ENCODE results near the gene PBXIP1. TPM values are rescaled to one million over a fixed set of nuclear protein-coding genes. Genes with fewer than 3 reads are reported as not detected.

The PBXIP1 gene
- total RNA-seq, 4 donors from 2014 or later, result 205 to 371 (median 283) TPM

DNA sequence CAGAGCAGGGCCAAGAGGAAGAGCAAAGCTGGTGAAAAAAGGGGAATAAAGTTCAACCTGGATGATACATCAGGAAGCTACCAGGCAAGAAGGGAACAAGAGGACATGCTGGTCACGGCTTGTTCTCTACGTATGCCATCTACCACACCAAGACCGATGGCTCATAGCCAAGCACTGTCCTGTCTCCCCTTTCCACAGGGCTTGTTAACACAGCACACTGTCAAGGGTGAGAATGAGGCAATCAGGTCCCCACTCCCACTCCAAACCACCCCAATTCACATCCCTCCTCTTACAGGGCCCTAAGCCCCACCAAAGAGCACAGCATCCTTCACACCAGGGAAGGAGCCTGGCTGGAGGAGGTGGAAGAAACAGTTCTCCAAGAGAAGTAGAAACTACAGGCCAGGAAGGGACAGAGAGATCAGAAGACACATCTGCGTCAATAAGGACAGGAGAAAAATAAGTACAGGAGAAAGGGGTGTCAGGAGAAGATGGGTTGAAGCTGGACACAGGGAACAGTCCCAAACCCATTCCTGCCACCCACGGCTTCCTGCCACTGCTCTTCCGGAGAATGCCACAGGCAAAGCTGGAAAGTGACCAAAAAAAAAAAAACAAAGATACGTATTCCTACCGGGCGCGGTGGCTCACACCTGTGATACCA is 15.6 kb upstream of the PBXIP1 start:
- TF ChIP-seq, protein P1, sequence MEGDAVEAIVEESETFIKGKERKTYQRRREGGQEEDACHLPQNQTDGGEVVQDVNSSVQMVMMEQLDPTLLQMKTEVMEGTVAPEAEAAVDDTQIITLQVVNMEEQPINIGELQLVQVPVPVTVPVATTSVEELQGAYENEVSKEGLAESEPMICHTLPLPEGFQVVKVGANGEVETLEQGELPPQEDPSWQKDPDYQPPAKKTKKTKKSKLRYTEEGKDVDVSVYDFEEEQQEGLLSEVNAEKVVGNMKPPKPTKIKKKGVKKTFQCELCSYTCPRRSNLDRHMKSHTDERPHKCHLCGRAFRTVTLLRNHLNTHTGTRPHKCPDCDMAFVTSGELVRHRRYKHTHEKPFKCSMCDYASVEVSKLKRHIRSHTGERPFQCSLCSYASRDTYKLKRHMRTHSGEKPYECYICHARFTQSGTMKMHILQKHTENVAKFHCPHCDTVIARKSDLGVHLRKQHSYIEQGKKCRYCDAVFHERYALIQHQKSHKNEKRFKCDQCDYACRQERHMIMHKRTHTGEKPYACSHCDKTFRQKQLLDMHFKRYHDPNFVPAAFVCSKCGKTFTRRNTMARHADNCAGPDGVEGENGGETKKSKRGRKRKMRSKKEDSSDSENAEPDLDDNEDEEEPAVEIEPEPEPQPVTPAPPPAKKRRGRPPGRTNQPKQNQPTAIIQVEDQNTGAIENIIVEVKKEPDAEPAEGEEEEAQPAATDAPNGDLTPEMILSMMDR (IDR thresholded peaks at IDR 0.05), result no peak
- peak; percentile 20 for TF ChIP-seq POLR2AphosphoS5 (IDR thresholded peaks at IDR 0.05)
- Histone ChIP-seq H3K27ac (peak overlapping the region; percentile 95 to 99 (median 99)), H3K4me1 (peaks cover 2 to 76% (median 34%) of the 10 kb centered on the region in 3 donors), H3K36me3 (peaks cover 0 to 25% of the 10 kb centered on the region in 2 donors), H3K9me3 (no peaks in the 10 kb centered on the region), H3K27me3 (no peaks in the 10 kb centered on the region), H3K4me3 (peak overlapping the region in 1 of 2 donors; percentile 55)
- WGBS, 2 donors (ENCODE audit: low coverage in 1 of 2), result 37 to 51% methylated on average over 7 to 10 of the region's 10 CpGs
- no peak for ATAC-seq

DNA sequence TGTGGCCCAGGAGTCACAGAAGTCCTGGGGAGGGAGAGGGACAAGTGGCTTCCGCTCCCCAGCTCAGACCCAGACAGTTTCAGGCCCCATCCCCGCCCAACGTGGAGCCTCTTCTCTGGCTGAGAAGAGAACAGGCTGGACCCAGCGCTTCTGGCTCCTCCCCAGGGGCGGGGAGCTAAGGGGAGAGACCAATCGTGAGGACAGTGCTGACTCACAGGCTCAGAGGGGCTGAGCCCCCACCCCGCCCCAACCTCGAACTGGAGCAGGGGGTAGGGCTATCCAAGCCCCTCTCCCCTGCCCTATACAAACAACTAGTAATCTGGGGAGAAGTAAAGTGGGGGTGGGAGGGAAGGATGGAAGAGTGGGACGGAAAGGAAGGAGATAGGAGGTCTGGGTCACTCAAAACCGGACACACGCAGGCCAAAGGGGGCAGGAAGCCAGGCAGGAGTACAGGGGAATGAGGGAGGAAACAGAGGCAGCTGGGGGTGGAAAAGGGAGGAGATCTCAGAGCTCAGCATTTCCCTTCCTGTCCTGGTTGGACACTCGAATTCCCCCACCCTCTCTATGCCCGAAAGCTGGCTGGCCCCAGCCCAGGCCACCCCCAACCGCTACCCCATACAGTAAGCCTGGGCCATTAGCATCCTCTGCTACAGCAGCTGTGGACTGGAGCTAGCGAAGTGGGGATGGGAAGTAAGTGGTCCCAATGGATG is 14.9 kb upstream of the PBXIP1 start, which contains the start of gene SHC1:
Gene SHC1, minus strand, starts transcription at position 117 of the 710 bp plus-strand sequence. CDS start 221 bp downstream, outside the sequence.
- TF ChIP-seq POLR2AphosphoS5 (IDR thresholded peaks at IDR 0.05) (peak; percentile 97), EP300 (IDR thresholded peaks at IDR 0.05) (no peak), POLR2A (IDR thresholded peaks at IDR 0.05) (peak; percentile 76 to 89)
- TF ChIP-seq, protein P1 (IDR thresholded peaks at IDR 0.05), result peak in 1 of 4 experiments; percentile 9
- ATAC-seq, result peak; percentile 69
- peak within 1 kb of the TSS; percentile 32 to 55 for H3K4me3 ChIP-seq
- H3K27me3 ChIP-seq, result no peaks in the 10 kb centered on the region
- no peaks in the 10 kb centered on the region for H3K9me3 ChIP-seq
- peaks cover 0 to 31% of the 10 kb centered on the region in 2 donors for H3K36me3 ChIP-seq
- peaks cover 2 to 70% (median 34%) of the 10 kb centered on the region in 3 donors for H3K4me1 ChIP-seq
- WGBS, 2 donors (ENCODE audit: low coverage in 1 of 2), result 0 to 3% methylated on average over 5 to 9 of the region's 15 CpGs
- H3K27ac ChIP-seq, result peak within 1 kb of the TSS; percentile 95 to 99 (median 99)

DNA sequence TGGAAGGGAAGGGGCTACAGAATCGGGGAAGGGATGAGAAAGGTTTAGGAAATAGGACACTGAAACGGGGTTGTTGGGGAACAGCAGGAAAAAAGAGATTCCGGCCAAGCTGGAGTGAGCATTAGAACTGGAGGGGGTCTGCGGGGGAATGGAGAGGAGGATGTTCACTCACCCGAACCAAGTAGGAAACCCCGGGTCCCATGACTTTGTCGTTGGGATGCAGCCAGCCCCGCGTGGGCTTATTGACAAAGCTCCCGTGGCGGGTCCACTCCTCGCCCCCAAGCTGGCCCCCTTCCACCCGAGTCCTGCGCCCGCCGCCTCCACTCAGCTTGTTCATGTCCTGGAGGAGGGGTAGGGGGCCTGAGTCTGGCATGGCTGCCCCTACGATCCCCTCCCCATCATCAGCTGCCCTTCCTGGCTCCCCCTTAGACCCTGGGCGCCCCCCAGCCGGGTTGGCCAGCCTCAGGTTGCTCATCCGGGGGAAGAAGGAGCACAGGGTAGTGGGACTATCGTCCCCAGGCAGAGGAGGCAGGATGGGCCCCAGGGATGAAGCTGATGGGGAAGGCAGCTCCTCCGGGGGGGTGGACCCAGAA is 14.1 kb upstream of the PBXIP1 start:
- Histone ChIP-seq H3K9me3 (no peaks in the 10 kb centered on the region), H3K27ac (peak overlapping the region; percentile 95 to 99 (median 99)), H3K4me1 (peaks cover 2 to 65% (median 34%) of the 10 kb centered on the region in 3 donors), H3K4me3 (peak overlapping the region; percentile 32 to 55), H3K36me3 (peaks cover 0 to 40% of the 10 kb centered on the region in 2 donors), H3K27me3 (no peaks in the 10 kb centered on the region)
- ATAC-seq, result no peak
- WGBS, 2 donors (ENCODE audit: low coverage in 1 of 2), result 16 to 22% methylated on average over 5 to 11 of the region's 22 CpGs
- TF ChIP-seq POLR2A (IDR thresholded peaks at IDR 0.05), result no peak
- TF ChIP-seq EP300 (IDR thresholded peaks at IDR 0.05), result no peak
- no peak for TF ChIP-seq POLR2AphosphoS5 (IDR thresholded peaks at IDR 0.05)
- TF ChIP-seq, protein P1 (IDR thresholded peaks at IDR 0.05), result no peak

DNA sequence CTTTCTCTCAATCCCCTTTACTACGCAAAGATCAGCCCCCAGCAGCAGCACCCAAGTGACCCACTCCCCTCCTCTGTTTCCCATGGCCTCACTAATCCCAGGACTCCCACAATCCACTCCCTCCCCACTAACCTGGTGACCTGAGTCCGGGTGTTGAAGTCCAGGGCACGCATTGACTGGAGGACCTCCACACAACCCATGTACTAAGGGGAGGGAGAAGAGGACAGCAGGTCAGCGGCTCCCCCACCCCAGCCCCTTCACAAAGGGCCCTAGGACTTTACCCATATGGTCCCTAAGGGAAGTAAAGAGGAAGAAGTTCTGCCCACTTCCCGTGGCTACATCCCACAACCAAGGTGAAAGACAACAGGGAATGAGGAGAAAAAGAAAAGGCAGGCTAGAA is 13.3 kb upstream of the PBXIP1 start:
- Histone ChIP-seq H3K4me3 (peak overlapping the region in 1 of 2 donors; percentile 55), H3K27ac (peak overlapping the region in 3 of 4 donors; percentile 95 to 99 (median 99)), H3K9me3 (no peaks in the 10 kb centered on the region), H3K36me3 (peaks cover 0 to 47% of the 10 kb centered on the region in 2 donors), H3K27me3 (no peaks in the 10 kb centered on the region), H3K4me1 (peaks cover 2 to 65% (median 34%) of the 10 kb centered on the region in 3 donors)
- ATAC-seq, result no peak
- TF ChIP-seq POLR2A (IDR thresholded peaks at IDR 0.05) (no peak), POLR2AphosphoS5 (IDR thresholded peaks at IDR 0.05) (no peak), EP300 (IDR thresholded peaks at IDR 0.05) (no peak)
- TF ChIP-seq, protein P1 (IDR thresholded peaks at IDR 0.05), result no peak
- 75 to 80% methylated on average over 1 of the region's 5 CpGs for whole genome bisulfite sequencing, 2 donors (ENCODE audit: low coverage in 1 of 2)
